SKM-1 treated with dmso at 0.1 percent for 144 hours (cell line): ENCODE results near the gene SETBP1.

ENCODE experiments used
- DNase-seq: peaks from one replicate; lab custom pipeline; 2025; ENCODE audit not compliant: unreplicated experiment; lab: John Stamatoyannopoulos, UW

SETBP1 gene

GRCh38 chr18:45054636-45055035, 373.9 kb downstream of the SETBP1 start:
- DNase-seq, result no peak

GRCh38 chr18:45055811-45056210, 375.1 kb downstream of the SETBP1 start:
- DNase-seq, result no peak

DNA sequence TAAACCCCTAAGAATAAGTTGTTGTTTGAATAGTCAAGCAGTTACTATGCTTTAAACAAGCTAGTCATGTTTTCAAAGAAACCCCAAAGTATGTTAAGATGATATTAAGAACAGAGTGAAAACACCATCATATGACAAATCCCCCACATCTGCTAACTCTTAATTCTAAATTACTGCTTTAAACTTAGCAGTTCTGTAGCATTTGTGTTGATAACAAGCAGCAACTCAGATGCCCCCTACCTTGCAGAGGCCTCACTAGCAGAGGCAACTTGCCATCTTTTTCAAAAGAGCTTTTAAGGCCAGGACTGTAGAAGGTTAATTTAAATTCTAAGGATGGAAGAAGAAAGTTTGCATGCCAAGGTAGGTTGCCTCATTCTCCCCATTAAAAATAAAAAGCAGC, 376.2 kb downstream of the SETBP1 start:
- DNase-seq, result no peak

DNA sequence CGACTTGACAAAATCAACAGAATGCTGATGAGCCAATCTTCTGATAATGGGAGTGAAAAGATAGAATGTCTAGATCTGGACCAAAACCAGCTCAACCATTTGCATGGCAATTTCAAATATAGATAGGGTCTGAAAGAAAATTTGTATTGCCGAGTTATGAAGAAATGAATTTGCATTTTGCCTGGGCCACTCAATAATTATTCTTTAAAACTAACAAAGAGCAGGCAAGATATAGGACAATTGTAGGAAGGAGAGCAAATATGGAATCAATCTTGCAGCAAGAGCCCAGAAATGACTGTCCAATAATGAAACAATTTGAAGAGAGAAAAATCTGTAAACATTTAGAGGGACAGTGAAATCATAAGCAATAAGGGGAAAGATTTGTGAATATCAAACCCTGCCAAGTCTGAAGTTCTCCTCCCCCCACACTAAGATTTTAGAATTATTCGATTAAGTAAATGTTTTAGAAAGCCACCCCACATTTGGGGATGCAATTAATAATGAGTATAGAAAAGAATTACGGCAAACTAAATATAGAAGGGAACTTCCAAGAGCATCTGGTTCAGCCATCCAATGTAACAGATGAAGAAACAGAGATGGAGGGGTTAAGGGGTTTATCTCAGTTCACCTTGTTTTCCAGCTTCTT, 377.4 kb downstream of the SETBP1 start:
- DNase-seq, result no peak

GRCh38 chr18:45059695-45060094, 379.0 kb downstream of the SETBP1 start:
- peak; percentile 65 for DNase-seq

- DNase-seq, result no peak
Observed at GRCh38 chr18:45060102-45060501, 379.4 kb downstream of the SETBP1 start.

DNA sequence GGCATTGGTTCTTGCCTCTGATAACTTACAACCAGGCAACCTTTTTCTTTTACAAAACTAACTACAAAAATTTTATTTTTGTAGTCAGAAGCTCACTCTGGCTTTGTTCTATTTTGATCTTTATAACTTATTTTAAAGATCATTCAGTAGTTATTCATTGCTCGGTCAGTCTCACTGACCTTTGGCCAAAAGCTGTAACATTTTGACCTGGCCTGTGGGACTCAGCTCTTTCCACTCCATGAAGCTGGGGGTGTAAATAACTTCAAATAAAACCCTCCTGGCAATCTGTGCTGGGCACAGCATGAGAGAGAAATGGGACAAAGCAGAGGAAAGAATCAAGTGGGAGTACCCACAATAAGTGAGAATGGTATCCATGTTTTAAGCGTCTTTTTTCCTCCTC, 380.7 kb downstream of the SETBP1 start:
- no peak for DNase-seq

DNA sequence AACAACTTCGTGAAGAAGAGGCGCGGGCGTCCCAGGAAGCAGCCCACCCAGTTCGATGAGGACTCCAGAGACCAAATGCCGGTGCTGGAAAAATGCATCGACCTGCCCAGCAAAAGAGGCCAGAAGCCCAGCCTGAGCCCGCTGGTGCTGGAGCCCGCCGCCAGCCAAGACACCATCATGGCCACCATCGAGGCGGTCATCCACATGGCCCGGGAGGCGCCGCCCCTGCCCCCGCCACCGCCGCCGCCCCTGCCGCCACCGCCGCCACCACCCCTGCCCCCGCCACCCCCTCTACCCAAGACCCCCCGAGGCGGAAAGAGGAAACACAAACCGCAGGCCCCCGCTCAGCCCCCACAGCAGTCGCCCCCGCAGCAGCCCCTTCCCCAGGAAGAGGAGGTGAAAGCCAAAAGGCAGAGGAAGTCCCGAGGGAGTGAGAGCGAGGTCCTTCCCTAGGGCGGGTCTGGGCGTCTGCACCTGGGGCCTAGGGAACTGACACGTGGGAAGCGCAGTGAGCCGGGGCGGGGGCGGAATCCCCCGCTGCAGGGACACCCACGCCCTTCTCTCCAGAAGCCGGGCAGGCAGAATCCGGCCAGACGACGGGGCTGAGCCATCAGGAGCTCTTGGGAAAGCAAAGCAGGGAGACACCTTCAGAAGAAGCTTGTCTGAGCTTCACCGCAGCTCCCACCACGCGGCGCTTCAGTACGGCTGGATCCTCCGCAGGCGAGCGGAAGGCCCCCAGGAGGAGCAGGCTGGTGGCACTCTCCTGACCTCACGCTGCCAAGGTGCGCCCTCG, 382.8 kb downstream of the SETBP1 start:
- no peak for DNase-seq

DNA sequence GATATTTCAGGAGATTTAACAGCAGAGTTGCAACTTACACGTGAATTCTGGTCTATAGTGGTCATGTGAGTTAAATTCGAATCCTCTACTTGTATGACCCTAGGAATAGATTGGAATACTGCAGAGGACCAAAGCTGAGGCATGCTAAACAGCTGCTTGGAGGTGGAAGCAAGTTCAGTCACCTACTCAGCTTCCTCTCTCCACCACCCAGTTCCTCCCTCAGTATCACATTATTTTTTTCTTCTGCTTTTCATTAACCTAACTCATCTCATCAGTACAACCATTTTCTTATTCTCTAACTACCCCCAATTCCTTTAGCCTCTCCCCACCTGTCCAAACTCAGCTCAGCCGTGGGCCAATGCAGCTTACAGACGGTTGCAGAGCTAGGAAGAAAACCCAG, 385.5 kb downstream of the SETBP1 start:
- peak; percentile 58 for DNase-seq

GRCh38 chr18:45066886-45067285, 386.2 kb downstream of the SETBP1 start:
- peak; percentile 96 for DNase-seq

DNA sequence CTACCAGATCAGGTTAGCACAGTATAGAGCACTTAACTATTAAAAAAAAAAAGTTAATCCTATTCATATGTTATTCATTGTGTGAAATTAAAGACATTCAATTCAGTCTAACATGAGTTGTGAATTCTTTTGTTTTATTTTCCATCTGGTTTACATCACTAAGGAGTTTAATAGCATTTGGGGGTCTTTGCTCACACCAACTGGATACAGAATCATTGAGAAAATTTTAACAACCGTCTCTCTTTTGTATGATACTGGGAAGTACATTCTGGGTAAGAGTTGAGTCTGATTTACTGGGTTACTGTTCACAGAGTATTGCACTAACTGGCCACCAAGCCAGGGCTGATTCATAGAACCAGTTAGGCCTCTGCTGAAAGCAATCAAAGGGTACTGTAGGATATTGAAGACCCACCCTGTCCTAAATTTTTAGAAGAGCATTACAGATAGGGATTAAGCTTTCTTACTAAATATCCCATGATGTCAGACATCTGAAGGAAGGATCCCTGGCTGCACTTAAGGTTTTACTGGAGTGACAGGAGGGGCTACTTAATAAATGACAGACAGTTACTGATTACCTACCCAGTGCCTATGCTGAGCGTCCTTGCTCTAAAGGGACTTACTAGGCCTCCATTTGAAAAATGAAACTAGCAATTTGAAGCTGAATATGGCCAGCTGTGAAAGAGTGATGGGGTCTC, 387.9 kb downstream of the SETBP1 start:
- no peak for DNase-seq

GRCh38 chr18:45069546-45069945, 388.9 kb downstream of the SETBP1 start:
- no peak for DNase-seq

DNA sequence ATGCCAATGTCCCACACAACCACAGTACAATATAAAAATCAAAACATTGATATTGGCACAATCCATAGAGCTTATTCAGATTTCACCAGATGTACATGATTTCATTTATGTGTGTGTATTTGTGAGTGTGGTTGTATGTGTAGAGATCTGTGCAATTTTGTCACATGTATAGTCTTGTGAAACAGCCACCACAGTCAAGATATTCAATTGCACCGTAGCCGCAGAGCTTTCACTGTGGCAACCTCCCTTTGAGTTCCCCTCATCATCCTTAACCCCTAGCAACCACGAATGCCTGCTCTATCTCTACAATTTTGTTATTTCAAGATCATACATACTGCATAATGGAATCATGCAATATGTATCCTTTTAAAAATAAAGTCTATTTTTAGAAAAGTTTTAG, 391.3 kb downstream of the SETBP1 start:
- DNase-seq, result peak; percentile 87

- peak; percentile 44 for DNase-seq
Observed at GRCh38 chr18:45073556-45073955, 392.9 kb downstream of the SETBP1 start.

DNA sequence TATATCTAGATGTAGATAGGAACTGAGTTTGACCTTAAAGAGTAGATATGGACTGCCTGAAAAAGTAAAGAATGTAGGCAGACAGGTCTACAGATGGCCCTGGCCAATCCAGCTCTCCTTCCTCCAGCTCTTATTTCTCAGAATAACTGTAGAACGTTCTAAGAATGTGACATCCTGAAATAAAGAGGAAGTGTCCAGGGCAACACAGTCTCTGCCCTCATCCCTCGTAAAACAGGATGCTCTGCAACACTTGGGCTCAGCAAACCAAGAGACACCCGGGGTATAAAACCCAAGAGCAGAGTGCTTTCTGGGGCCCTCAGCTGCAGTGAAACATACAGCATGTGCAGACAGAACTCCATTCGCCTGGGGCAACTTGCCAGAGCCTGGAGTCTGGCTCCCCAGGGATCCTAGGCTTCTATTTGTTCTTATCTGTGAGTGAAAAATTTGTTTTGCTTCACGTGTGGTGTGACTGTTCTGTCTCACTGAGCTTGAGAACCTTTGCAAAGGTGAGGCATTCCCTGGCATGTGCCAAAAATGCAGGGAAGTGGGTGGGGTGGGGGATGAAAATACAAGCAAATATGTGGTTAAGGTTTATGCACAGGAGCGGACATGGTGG, 401.0 kb downstream of the SETBP1 start:
- no peak for DNase-seq

DNA sequence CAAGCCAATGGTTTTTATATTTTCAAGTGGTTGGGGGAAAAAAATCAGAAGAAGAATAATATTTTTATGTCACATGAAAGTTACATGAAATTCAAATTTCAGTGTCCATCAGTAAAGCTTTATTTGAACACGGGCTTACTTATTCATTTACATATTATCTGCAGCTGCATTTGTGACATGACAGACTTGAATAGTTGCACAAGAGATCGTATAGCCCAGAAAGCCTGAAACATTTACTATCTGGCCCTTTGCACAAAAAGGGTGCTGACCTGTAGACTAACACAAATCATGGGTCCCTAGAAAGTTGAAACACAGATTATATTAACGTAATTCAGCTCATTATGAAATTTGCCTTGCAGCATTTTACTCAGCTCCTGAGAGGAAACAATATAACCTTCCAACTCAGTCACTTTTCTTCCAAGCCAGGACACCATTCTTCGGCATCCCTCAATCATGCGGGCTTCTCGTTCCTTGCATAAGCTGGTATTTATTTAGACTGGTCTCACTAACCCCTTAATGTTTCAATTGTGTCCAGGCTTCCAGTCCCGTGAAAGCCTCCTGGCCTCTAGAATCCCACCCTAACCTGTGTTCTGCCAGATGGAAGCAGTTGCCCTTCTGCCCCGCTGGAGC, 402.7 kb downstream of the SETBP1 start:
- DNase-seq, result no peak

DNA sequence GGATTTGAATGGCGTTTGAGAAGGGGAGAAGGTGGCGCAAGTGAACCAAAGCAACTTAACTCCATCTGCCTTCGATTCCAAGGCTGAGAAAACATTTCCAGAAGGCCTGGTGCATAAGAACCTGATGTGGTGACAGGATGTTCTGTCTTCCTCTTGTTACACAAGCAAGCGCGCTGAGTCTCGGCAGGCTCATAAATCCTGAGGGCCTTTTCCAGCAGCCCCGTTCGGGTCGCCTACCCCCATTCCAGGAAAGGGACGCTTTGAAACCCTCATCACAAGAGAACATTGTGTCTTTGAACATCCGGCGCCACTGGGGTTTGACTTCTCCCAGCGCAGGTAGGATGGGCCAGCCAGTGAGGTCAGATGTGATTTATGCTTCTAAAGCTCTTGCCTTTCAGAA, 403.5 kb downstream of the SETBP1 start:
- DNase-seq, result no peak

GRCh38 chr18:45085916-45086624, 405.4 kb downstream of the SETBP1 start:
- no peak for DNase-seq

- no peak for DNase-seq
Observed at GRCh38 chr18:45086777-45087176, 406.1 kb downstream of the SETBP1 start.

GRCh38 chr18:45090526-45091140, 409.9 kb downstream of the SETBP1 start:
- no peak for DNase-seq
